ENCODE results near the gene SLC35E4. TPM values are rescaled to one million over a fixed set of nuclear protein-coding genes. Genes with fewer than 3 reads are reported as not detected.

Gene SLC35E4
- polyA plus RNA-seq, 1 of the 3 experiments (the other 2 are of a cell fraction) = 2.8 TPM

DNA sequence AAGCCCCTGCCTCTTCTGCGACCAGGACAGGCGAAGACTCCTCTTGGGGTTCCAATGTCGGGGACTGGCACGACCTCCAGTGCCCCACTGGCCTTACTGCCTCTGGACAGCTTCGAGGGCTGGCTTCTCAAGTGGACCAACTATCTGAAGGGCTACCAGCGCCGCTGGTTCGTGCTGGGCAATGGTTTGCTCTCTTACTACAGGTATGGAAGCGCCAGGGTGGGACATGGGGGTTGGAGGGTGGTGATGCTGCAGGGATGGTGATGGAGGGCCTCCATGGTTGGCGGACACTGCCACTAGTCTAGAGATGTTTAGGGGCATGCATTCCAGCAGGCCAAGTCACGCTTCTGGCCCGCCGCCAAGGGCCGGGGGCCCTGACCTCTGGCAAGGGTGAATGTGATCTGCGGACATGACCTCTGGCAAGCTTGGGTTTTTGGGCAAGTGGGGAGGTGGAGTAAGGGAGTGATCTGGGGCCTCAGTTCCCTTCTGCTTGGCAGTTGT is 59.8 kb downstream of the SLC35E4 start:
- Histone ChIP-seq H3K27ac (ENCODE audit: low read depth in 2 of 2, low read length in 1 of 2) (no peak overlapping the region), H3K36me3 (replicated peaks in 1 of 2; ENCODE audit: control insufficient read depth in 1 of 2, insufficient read depth in 2 of 2, low read length in 1 of 2) (no peaks in the 10 kb centered on the region), H3K4me3 (ENCODE audit: low read depth in 2 of 2, low read length in 1 of 2) (peak overlapping the region; percentile 64 to 65), H3K9ac (no peak overlapping the region), H3F3A (replicated peaks; ENCODE audit: insufficient read depth) (peaks cover 10% of the 10 kb centered on the region), H3K4me2 (peak overlapping the region; percentile 91), H3K9me2 (no peaks in the 10 kb centered on the region), H4K20me1 (ENCODE audit: insufficient read depth) (no peaks in the 10 kb centered on the region), H3K79me2 (ENCODE audit: insufficient read depth) (no peaks in the 10 kb centered on the region), H2AFZ (ENCODE audit: low read depth) (0 out of 2 replicates have a peak overlapping the region, but pooled peaks have one; percentile 65), H3K4me1 (ENCODE audit: control insufficient read depth in 1 of 2, insufficient read depth in 2 of 2, low read depth in 1 of 2, low read length in 1 of 2) (peaks cover 0 to 19% of the 10 kb centered on the region in 2 experiments; a peak in 2 of 4 replicates), H3K27me3 (ENCODE audit: insufficient read depth) (no peaks in the 10 kb centered on the region), H3K9me3 (no peaks in the 10 kb centered on the region)
- WGBS (ENCODE audit: low lambda C conversion rate) = 99% methylated on average over 9 of the region's 15 CpGs
- no peak for DNase-seq
- ChIA-PET CTCF (interaction anchor here (0.9 to 5.6 kb wide), 6 partner anchors 8 to 68 kb away, joined by 3 to 31 read pairs (median 6); partner anchors contain the start of genes DUSP18 and SLC35E4), POLR2A (interaction anchor here (0.6 to 2.0 kb wide), 3 partner anchors 8 to 61 kb away, joined by 3 to 7 read pairs (median 6); no protein-coding TSS in a partner anchor)
- TF ChIP-seq GATA2 (CRISPR knock-in tag; IDR thresholded peaks at IDR 0.05) = no peak
- TF ChIP-seq TCF12 (IDR thresholded peaks at IDR 0.05) = no peak
- TF ChIP-seq NFIC (IDR thresholded peaks at IDR 0.05; ENCODE audit: borderline replicate concordance) = no peak
- TF ChIP-seq FOXJ3 (CRISPR knock-in tag; IDR thresholded peaks at IDR 0.05) = no peak
- TF ChIP-seq FOSL2 (IDR thresholded peaks at IDR 0.05; ENCODE audit: borderline replicate concordance, low read depth) = no peak
- TF ChIP-seq, protein P1, sequence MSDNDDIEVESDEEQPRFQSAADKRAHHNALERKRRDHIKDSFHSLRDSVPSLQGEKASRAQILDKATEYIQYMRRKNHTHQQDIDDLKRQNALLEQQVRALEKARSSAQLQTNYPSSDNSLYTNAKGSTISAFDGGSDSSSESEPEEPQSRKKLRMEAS (IDR thresholded peaks at IDR 0.05; ENCODE audit: low read depth) = no peak
- TF ChIP-seq POLR2AphosphoS5 (IDR thresholded peaks at IDR 0.05; ENCODE audit: low read depth, low read length) = no peak
- TF ChIP-seq ELF1 (IDR thresholded peaks at IDR 0.05) = no peak
- no peak for TF ChIP-seq RXRA (IDR thresholded peaks at IDR 0.05; ENCODE audit: borderline replicate concordance, low read depth)
- TF ChIP-seq NRF1 (IDR thresholded peaks at IDR 0.05; ENCODE audit: low read depth, low read length) = no peak
- no peak for TF ChIP-seq TAF1 (IDR thresholded peaks at IDR 0.05; ENCODE audit: borderline replicate concordance, low read depth, low read length)
- TF ChIP-seq, protein P2, sequence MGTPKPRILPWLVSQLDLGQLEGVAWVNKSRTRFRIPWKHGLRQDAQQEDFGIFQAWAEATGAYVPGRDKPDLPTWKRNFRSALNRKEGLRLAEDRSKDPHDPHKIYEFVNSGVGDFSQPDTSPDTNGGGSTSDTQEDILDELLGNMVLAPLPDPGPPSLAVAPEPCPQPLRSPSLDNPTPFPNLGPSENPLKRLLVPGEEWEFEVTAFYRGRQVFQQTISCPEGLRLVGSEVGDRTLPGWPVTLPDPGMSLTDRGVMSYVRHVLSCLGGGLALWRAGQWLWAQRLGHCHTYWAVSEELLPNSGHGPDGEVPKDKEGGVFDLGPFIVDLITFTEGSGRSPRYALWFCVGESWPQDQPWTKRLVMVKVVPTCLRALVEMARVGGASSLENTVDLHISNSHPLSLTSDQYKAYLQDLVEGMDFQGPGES (IDR thresholded peaks at IDR 0.05; ENCODE audit: low read depth, low read length) = no peak
- TF ChIP-seq SMC3 (IDR thresholded peaks at IDR 0.05; ENCODE audit: low read depth, low read length) = no peak
- TF ChIP-seq EP300 (IDR thresholded peaks at IDR 0.05; ENCODE audit: borderline replicate concordance in 1 of 2, low read depth in 1 of 2, low read length in 1 of 2) = no peak
- TF ChIP-seq RFX5 (IDR thresholded peaks at IDR 0.05; ENCODE audit: low read length) = no peak
- no peak for TF ChIP-seq JUND (IDR thresholded peaks at IDR 0.05)
- TF ChIP-seq, protein P3, sequence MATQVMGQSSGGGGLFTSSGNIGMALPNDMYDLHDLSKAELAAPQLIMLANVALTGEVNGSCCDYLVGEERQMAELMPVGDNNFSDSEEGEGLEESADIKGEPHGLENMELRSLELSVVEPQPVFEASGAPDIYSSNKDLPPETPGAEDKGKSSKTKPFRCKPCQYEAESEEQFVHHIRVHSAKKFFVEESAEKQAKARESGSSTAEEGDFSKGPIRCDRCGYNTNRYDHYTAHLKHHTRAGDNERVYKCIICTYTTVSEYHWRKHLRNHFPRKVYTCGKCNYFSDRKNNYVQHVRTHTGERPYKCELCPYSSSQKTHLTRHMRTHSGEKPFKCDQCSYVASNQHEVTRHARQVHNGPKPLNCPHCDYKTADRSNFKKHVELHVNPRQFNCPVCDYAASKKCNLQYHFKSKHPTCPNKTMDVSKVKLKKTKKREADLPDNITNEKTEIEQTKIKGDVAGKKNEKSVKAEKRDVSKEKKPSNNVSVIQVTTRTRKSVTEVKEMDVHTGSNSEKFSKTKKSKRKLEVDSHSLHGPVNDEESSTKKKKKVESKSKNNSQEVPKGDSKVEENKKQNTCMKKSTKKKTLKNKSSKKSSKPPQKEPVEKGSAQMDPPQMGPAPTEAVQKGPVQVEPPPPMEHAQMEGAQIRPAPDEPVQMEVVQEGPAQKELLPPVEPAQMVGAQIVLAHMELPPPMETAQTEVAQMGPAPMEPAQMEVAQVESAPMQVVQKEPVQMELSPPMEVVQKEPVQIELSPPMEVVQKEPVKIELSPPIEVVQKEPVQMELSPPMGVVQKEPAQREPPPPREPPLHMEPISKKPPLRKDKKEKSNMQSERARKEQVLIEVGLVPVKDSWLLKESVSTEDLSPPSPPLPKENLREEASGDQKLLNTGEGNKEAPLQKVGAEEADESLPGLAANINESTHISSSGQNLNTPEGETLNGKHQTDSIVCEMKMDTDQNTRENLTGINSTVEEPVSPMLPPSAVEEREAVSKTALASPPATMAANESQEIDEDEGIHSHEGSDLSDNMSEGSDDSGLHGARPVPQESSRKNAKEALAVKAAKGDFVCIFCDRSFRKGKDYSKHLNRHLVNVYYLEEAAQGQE (IDR thresholded peaks at IDR 0.05; ENCODE audit: low read depth, low read length) = no peak
- TF ChIP-seq MEF2A (IDR thresholded peaks at IDR 0.05; ENCODE audit: borderline replicate concordance, low read depth) = no peak
- no peak for TF ChIP-seq RAD21 (IDR thresholded peaks at IDR 0.05; ENCODE audit: low read length)
